K562 (cell line): ENCODE results near the gene SH2D1A. TPM values are rescaled to one million over a fixed set of nuclear protein-coding genes. Genes with fewer than 3 reads are reported as not detected.

ENCODE experiments used
- ATAC-seq: fragments of 200-7000 bp; cut with Tn5 transposase; 3 replicates; pipeline ENCODE4 v1.9.1; 2020; ENCODE audit warnings: moderate library complexity
- BruUV-seq: library from RNA; stranded (reverse); fragments of 400-500 nt; replicated peaks from 2 replicates; lab custom pipeline; 2021; lab: Mats Ljungman, UMichigan
- CTCF ChIA-PET: fragments of 300-600 bp; formaldehyde crosslinking; extraction: SDS; loops from one replicate; lab custom pipeline; 2021; ENCODE audit warnings: low intra/inter-chr PET ratio; lab: Yijun Ruan, JAX
- POLR2A ChIA-PET: fragments of 300-600, 350-650 bp; sonication (Branson Sonifier 250); formaldehyde crosslinking; extraction: SDS; loops from one replicate; lab custom pipeline; 2021; ENCODE audit warnings: antibody characterized with exemption, inconsistent platforms; lab: Yijun Ruan, JAX
- DNase-seq, 4 experiments: peaks; one replicate each; pipeline versions ENCODE4 v3.0.0 to v3.0.0-alpha.2; 2011 to 2018; ENCODE audit warnings: low spot score in 3 of 4, mixed read lengths in 3 of 4; ENCODE audit errors: extremely low read depth in 1 of 4
- FAIRE-seq: peaks from 2 replicates; lab custom pipeline; 2011; peaks lifted over from hg19 to GRCh38; lab: Jason Lieb, UNC
- H2AFZ ChIP-seq: 2 replicates; pipeline ENCODE4 v1.6.0; 2011; ENCODE audit warnings: low read depth, low read length, control low read depth, inconsistent platforms
- H3K27ac ChIP-seq: fragments of 200-600 bp; 3 replicates; pipeline ENCODE4 v1.8.0; 2011; ENCODE audit warnings: low read depth, mild to moderate bottlenecking, control low read depth, inconsistent platforms, low read length, moderate library complexity, mixed read lengths; ENCODE audit errors: extremely low read depth
- H3K27me3 ChIP-seq, 2 experiments: fragments of 300-600 bp in 1 of 2; 2 replicates in 1 of 2; 3 replicates in 1 of 2; pipeline versions ENCODE4 v1.6.0 to v1.8.0; 2011; ENCODE audit warnings: inconsistent platforms in 2 of 2, low read length in 2 of 2, mild to moderate bottlenecking in 1 of 2, mixed read lengths in 1 of 2, moderate library complexity in 1 of 2; ENCODE audit not compliant: control insufficient read depth in 2 of 2, insufficient read depth in 2 of 2
- H3K36me3 ChIP-seq: fragments of 300-600 bp; 3 replicates; pipeline ENCODE4 v1.8.0; 2011; ENCODE audit warnings: mild to moderate bottlenecking, low read length, inconsistent platforms; ENCODE audit not compliant: control insufficient read depth, insufficient read depth
- H3K4me1 ChIP-seq, 2 experiments: fragments of 200-600 bp in 1 of 2; replicated peaks in 1 of 2; 2 replicates in 1 of 2; 3 replicates in 1 of 2; pipeline versions ENCODE4 v1.5.1 to v1.8.0; 2011; ENCODE audit warnings: inconsistent platforms in 2 of 2, low read length in 2 of 2, mild to moderate bottlenecking in 1 of 2, mixed read lengths in 1 of 2, moderate library complexity in 1 of 2; ENCODE audit not compliant: control insufficient read depth in 2 of 2, insufficient read depth in 2 of 2
- H3K4me2 ChIP-seq: 2 replicates; pipeline ENCODE4 v1.6.1; 2011; ENCODE audit warnings: low read length, control low read depth, inconsistent platforms, mixed read lengths; ENCODE audit not compliant: insufficient read depth
- H3K4me3 ChIP-seq: fragments of 200-600 bp; sonication (generic), shearing (Covaris generic); 2 replicates; pipeline ENCODE4 v1.5.1; 2016; ENCODE audit warnings: control low read depth, inconsistent platforms
- H3K79me2 ChIP-seq: fragments of 200-600 bp; 3 replicates; pipeline ENCODE4 v1.8.0; 2011; ENCODE audit warnings: low read length, inconsistent platforms; ENCODE audit not compliant: control insufficient read depth, insufficient read depth
- H3K9ac ChIP-seq, 2 experiments: 2 replicates each; pipeline versions ENCODE4 v1.6.0 to v1.6.1; 2011; ENCODE audit warnings: low read depth in 2 of 2, low read length in 2 of 2, control low read depth in 1 of 2, inconsistent platforms in 1 of 2, mild to moderate bottlenecking in 1 of 2, mixed read lengths in 1 of 2; ENCODE audit not compliant: insufficient read depth in 1 of 2
- H3K9me1 ChIP-seq: one replicate; pipeline ENCODE4 v1.6.0; 2011; ENCODE audit warnings: inconsistent platforms, mild to moderate bottlenecking, low read length, moderate library complexity; ENCODE audit not compliant: control insufficient read depth, insufficient read depth
- H3K9me3 ChIP-seq: replicated peaks from 2 replicates; pipeline ENCODE4 v1.5.1; 2011; ENCODE audit warnings: low read depth, low read length, inconsistent platforms; ENCODE audit not compliant: control insufficient read depth, insufficient read depth
- H4K20me1 ChIP-seq: replicated peaks from 2 replicates; pipeline ENCODE4 v1.6.1; 2011; ENCODE audit warnings: low read length, inconsistent platforms, mixed read lengths; ENCODE audit not compliant: control insufficient read depth, insufficient read depth
- KAT7 ChIP-seq: sonication (generic); formaldehyde crosslinking; IDR thresholded peaks from 2 replicates; pipeline ENCODE4 v1.8.0; 2022; ENCODE audit warnings: missing genetic modification reagents, mild to moderate bottlenecking, borderline replicate concordance
- SMARCA5 ChIP-seq: fragments of 450-650 bp; IDR thresholded peaks from 2 replicates; pipeline ENCODE4 v1.6.1; 2016
- SMARCC2 ChIP-seq: fragments of 450-650 bp; IDR thresholded peaks from 2 replicates; pipeline ENCODE4 v1.6.1; 2017; ENCODE audit warnings: antibody characterized with exemption, moderate library complexity, mild to moderate bottlenecking, low read depth
- SMARCE1 ChIP-seq: fragments of 450-650 bp; IDR thresholded peaks from 2 replicates; pipeline ENCODE4 v1.7.1; 2016; ENCODE audit warnings: mild to moderate bottlenecking
- SNRNP70 ChIP-seq: fragments of 200-400 bp; formaldehyde crosslinking; optimal IDR thresholded peaks from 2 replicates; pipeline ENCODE3; 2017; ENCODE audit warnings: low read depth, low read length
- ZFX ChIP-seq: sonication (generic); formaldehyde crosslinking; IDR thresholded peaks from 2 replicates; pipeline ENCODE4 v1.8.0; 2022; ENCODE audit warnings: mild to moderate bottlenecking, missing genetic modification reagents, moderate library complexity
- ZNF12 ChIP-seq: sonication (generic); formaldehyde crosslinking; IDR thresholded peaks from 2 replicates; pipeline ENCODE4 v1.4.0; 2020; ENCODE audit warnings: mild to moderate bottlenecking, missing genetic modification reagents
- WGBS: fragments of 100-300 bp; shearing (Covaris generic); methylation state at CpG from one replicate; pipeline ENCODE4 v1.1.6; 2016; ENCODE audit warnings: low coverage, mixed read lengths; ENCODE audit not compliant: insufficient coverage; ENCODE audit errors: missing lambda C conversion rate; 5-methylcytosine and 5-hydroxymethylcytosine counted together
- in situ Hi-C: fragments of 300-500 bp; cut with MboI; formaldehyde crosslinking; loops from 4 replicates; pipeline ENCODE4 v1.15.0; 2018; ENCODE audit warnings: inconsistent platforms, mixed read lengths
- intact Hi-C: fragments of 100-400 bp; cut with micrococcal nuclease; formaldehyde crosslinking; loops from 2 replicates; pipeline ENCODE4 v1.14.2; 2022
- polyA plus RNA-seq, 8 experiments: library from polyadenylated mRNA; depleted of rRNA in 4 of 8; stranded (reverse) in 5 of 8; unstranded in 3 of 8; fragments of >200 nt; fragmentation: Nextera tagmentation in 2 of 8; fragmentation: Illumina TruSeq in 1 of 8; extraction: Ambion mirVana in 2 of 8; extraction: Trizol in 1 of 8; gene quantifications; 2 replicates each; pipeline versions ENCODE4 v1.2.1 to v1.2.3, GENCODE V29; 2011 to 2014; ENCODE audit warnings: inconsistent platforms in 1 of 8, missing spikeins in 1 of 8
- total RNA-seq, 7 experiments: library from RNA; depleted of rRNA in 6 of 7; stranded (reverse); fragments of >200 nt in 6 of 7; fragmentation: Illumina TruSeq in 2 of 7; extraction: Trizol in 2 of 7; gene quantifications; 2 replicates each; pipeline versions ENCODE4 v1.2.1 to v1.2.3, GENCODE V29; 2011 to 2021; ENCODE audit warnings: low replicate concordance in 1 of 7
- TF ChIP-seq, protein P1 (sequence below): fragments of 450-650 bp; formaldehyde crosslinking; IDR thresholded peaks from 2 replicates; pipeline ENCODE4 v1.4.0; 2022; ENCODE audit warnings: mild to moderate bottlenecking, moderate library complexity

SH2D1A gene
- total and polyA plus RNA-seq, 9 of the 15 experiments (the other 6 are each of a cell fraction or from before 2014, with no cell fraction given): 0.07 to 0.52 (median 0.19) TPM

DNA sequence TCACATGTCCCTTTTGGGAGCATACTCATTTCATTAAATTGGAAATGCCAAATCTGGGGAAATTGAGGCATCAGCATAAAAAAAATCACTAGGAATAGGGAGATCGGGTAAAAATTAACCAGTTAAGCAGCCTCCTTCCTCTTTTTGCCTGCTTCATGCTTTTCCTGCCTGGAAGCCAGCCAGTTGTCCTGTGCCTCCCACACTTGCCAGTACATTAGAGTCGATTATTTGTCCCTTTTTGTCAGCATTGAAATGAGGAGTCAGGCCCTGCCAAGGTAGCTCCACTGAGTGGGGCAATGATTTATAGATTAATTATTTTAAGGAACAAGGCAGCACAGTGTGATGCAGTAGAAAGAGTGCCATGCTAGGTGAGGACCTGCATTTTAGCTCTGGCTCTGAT, 55.3 kb downstream of the SH2D1A start:
- FAIRE-seq (no peak), ATAC-seq (no peak), DNase-seq (no peak)
- Histone ChIP-seq H4K20me1 (no peaks in the 10 kb centered on the region), H3K27ac (no peak overlapping the region), H3K9me3 (no peaks in the 10 kb centered on the region), H3K4me3 (no peak overlapping the region), H3K27me3 (no peaks in the 10 kb centered on the region), H2AFZ (no peak overlapping the region), H3K4me2 (no peak overlapping the region), H3K4me1 (no peaks in the 10 kb centered on the region), H3K9me1 (no peaks in the 10 kb centered on the region), H3K36me3 (no peaks in the 10 kb centered on the region), H3K9ac (no peak overlapping the region), H3K79me2 (no peaks in the 10 kb centered on the region)
- intact Hi-C loops: no loop called here
- POLR2A ChIA-PET: interaction anchor here (1.0 kb wide), 1 partner anchor 10 kb away, joined by 3 read pairs; no protein-coding TSS in a partner anchor
- in situ Hi-C loops: loop anchor here (25.0 kb wide), 1 partner anchor 736 kb away; no protein-coding TSS in a partner anchor
- WGBS: 22% methylated on average over 2 of the region's 2 CpGs
- no TSS peak for BruUV-seq
- no peak for TF ChIP-seq SMARCE1
- no peak for TF ChIP-seq SNRNP70
- no peak for TF ChIP-seq SMARCA5
- TF ChIP-seq ZNF12: no peak
- TF ChIP-seq KAT7 (CRISPR knock-in tag): no peak
- TF ChIP-seq SMARCC2: no peak
- no peak for TF ChIP-seq ZFX
- TF ChIP-seq, protein P1, sequence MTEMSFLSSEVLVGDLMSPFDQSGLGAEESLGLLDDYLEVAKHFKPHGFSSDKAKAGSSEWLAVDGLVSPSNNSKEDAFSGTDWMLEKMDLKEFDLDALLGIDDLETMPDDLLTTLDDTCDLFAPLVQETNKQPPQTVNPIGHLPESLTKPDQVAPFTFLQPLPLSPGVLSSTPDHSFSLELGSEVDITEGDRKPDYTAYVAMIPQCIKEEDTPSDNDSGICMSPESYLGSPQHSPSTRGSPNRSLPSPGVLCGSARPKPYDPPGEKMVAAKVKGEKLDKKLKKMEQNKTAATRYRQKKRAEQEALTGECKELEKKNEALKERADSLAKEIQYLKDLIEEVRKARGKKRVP: no peak
- CTCF ChIA-PET: no interaction called here
